Body of pancreas (tissue), 4 donors: ENCODE results near the gene ZNF407. TPM values are rescaled to one million over a fixed set of nuclear protein-coding genes. Genes with fewer than 3 reads are reported as not detected.

Experiments
- ATAC-seq: fragments of 150-250 bp; one replicate; pipeline ENCODE4 v1.9.1; 2016
- DNase-seq, 4 donors: peaks; one replicate each; pipeline ENCODE4 v3.0.0-alpha.2; 2019
- H3K27ac ChIP-seq, 4 donors: fragments of 200-600 bp; sonication (generic); 1 replicate in 3 of 4; 2 replicates in 1 of 4; pipeline versions ENCODE4 v1.5.1 to v1.6.1; 2016 to 2019; ENCODE audit warnings: mild to moderate bottlenecking in 1 of 4, mixed read lengths in 1 of 4, moderate library complexity in 1 of 4
- H3K27me3 ChIP-seq, 2 donors: fragments of 200-600 bp; sonication (generic); one replicate each; pipeline ENCODE4 v1.6.0; 2016; ENCODE audit warnings: mild to moderate bottlenecking in 1 of 2
- H3K36me3 ChIP-seq, 2 donors: fragments of 200-600 bp; sonication (generic); replicated peaks in 1 of 2; 2 replicates each; pipeline ENCODE4 v1.5.1; 2016; ENCODE audit warnings: low read depth in 2 of 2; ENCODE audit not compliant: insufficient read depth in 1 of 2
- H3K4me1 ChIP-seq: fragments of 200-600 bp; sonication (generic); one replicate; pipeline ENCODE4 v1.6.0; 2016
- H3K4me3 ChIP-seq, 2 donors: fragments of 200-600 bp; sonication (generic); 1 replicate in 1 of 2; 2 replicates in 1 of 2; pipeline ENCODE4 v1.5.1; 2016 to 2019
- H3K9me3 ChIP-seq, 3 donors: fragments of 200-600 bp; sonication (generic); 1 replicate in 2 of 3; 2 replicates in 1 of 3; pipeline ENCODE4 v1.5.1; 2016
- CTCF ChIP-seq, 7 experiments: fragments of 450-650 bp in 4 of 7; fragments of 200-600 bp in 3 of 7; sonication (generic) in 3 of 7; IDR thresholded peaks; one replicate each; pipeline ENCODE4 v1.5.1; 2016 to 2019; ENCODE audit warnings: antibody characterized with exemption in 7 of 7
- POLR2A ChIP-seq, 3 donors: fragments of 450-650 bp; IDR thresholded peaks; one replicate each; pipeline ENCODE4 v1.6.1; 2016; ENCODE audit warnings: antibody characterized with exemption in 3 of 3, mild to moderate bottlenecking in 2 of 3
- WGBS, 2 donors: methylation state at CpG; one replicate each; pipeline ENCODE4 v1.1.5; 2017; 5-methylcytosine and 5-hydroxymethylcytosine counted together
- intact Hi-C: fragments of 100-400 bp; cut with DNase I; formaldehyde crosslinking; loops from one replicate; pipeline ENCODE4 v1.15.1; 2023
- total RNA-seq, 2 donors: library from RNA; depleted of rRNA; stranded (reverse); fragments of >200 nt; gene quantifications; one replicate each; pipeline ENCODE4 v1.1.0, GENCODE V29; 2016

Gene ZNF407
- total RNA-seq, 2 donors from 2014 or later, result 14.3 to 19.1 TPM

GRCh38 chr18:74949611-74950010, 351.9 kb downstream of the ZNF407 start:
- DNase-seq, result no peak
- Histone ChIP-seq H3K27ac (peak overlapping the region in 2 of 4 donors; percentile 69 to 70), H3K36me3 (no peaks in the 10 kb centered on the region), H3K27me3 (no peaks in the 10 kb centered on the region), H3K4me1 (peaks cover 20% of the 10 kb centered on the region), H3K4me3 (no peak overlapping the region), H3K9me3 (no peaks in the 10 kb centered on the region)
- TF ChIP-seq CTCF (IDR thresholded peaks at IDR 0.05), result no peak
- no peak for TF ChIP-seq POLR2A (IDR thresholded peaks at IDR 0.05)
- no peak for ATAC-seq
- intact Hi-C loops, result no loop called here
- WGBS, 2 donors, result 73 to 75% methylated on average over 1 of the region's 1 CpG

- Histone ChIP-seq H3K36me3 (no peaks in the 10 kb centered on the region), H3K27ac (peak overlapping the region in 2 of 4 donors; percentile 69 to 70), H3K9me3 (no peaks in the 10 kb centered on the region), H3K4me3 (no peak overlapping the region), H3K4me1 (peaks cover 20% of the 10 kb centered on the region), H3K27me3 (no peaks in the 10 kb centered on the region)
- DNase-seq (no peak), ATAC-seq (no peak)
- WGBS, 2 donors, result 48 to 64% methylated on average over 4 of the region's 4 CpGs
- TF ChIP-seq CTCF (IDR thresholded peaks at IDR 0.05) (no peak), POLR2A (IDR thresholded peaks at IDR 0.05) (no peak)
- intact Hi-C loops, result no loop called here
Observed at GRCh38 chr18:74950479-74950878, 352.8 kb downstream of the ZNF407 start.

- Histone ChIP-seq H3K36me3 (no peaks in the 10 kb centered on the region), H3K4me1 (peaks cover 20% of the 10 kb centered on the region), H3K4me3 (no peak overlapping the region), H3K27ac (peak overlapping the region; percentile 35 to 70 (median 52)), H3K27me3 (no peaks in the 10 kb centered on the region), H3K9me3 (no peaks in the 10 kb centered on the region)
- 19 to 29% methylated on average over 4 of the region's 4 CpGs for WGBS, 2 donors
- peak; percentile 94 for ATAC-seq
- intact Hi-C loops, result no loop called here
- DNase-seq, result peak; percentile 63 to 83 (median 79)
- TF ChIP-seq POLR2A (IDR thresholded peaks at IDR 0.05) (no peak), CTCF (IDR thresholded peaks at IDR 0.05) (no peak)
Observed at GRCh38 chr18:74951165-74951760, 353.6 kb downstream of the ZNF407 start.

GRCh38 chr18:74957588-74958224, 360.0 kb downstream of the ZNF407 start:
- intact Hi-C loops, result no loop called here
- DNase-seq (no peak), ATAC-seq (no peak)
- Histone ChIP-seq H3K9me3 (no peaks in the 10 kb centered on the region), H3K4me3 (no peak overlapping the region), H3K36me3 (no peaks in the 10 kb centered on the region), H3K4me1 (no peaks in the 10 kb centered on the region), H3K27me3 (no peaks in the 10 kb centered on the region), H3K27ac (no peak overlapping the region)
- no peak for TF ChIP-seq POLR2A (IDR thresholded peaks at IDR 0.05)
- TF ChIP-seq CTCF (IDR thresholded peaks at IDR 0.05), result no peak
- WGBS, 2 donors, result 90 to 92% methylated on average over 8 of the region's 8 CpGs

- intact Hi-C loops, result no loop called here
- no peaks in the 10 kb centered on the region for H3K36me3 ChIP-seq
- 90% methylated on average over 3 of the region's 3 CpGs for WGBS, 2 donors
- H3K9me3 ChIP-seq, result no peaks in the 10 kb centered on the region
- DNase-seq, result no peak
- TF ChIP-seq CTCF (IDR thresholded peaks at IDR 0.05) (no peak), POLR2A (IDR thresholded peaks at IDR 0.05) (no peak)
- H3K27me3 ChIP-seq, result no peaks in the 10 kb centered on the region
- H3K27ac ChIP-seq, result no peak overlapping the region
- H3K4me1 ChIP-seq, result no peaks in the 10 kb centered on the region
- ATAC-seq, result no peak
- H3K4me3 ChIP-seq, result no peak overlapping the region
Observed at GRCh38 chr18:74959216-74959615, 361.5 kb downstream of the ZNF407 start.
